GM21423 (cell line): ENCODE results near the gene GTF3C1.
A peak's percentile ranks its signal among the peaks of the same experiment; 100 is the strongest.

ENCODE experiments used
- ATAC-seq: cut with Tn5 transposase; IDR thresholded peaks from one replicate; pipeline ENCODE4 v1.9.1; 2021; ENCODE audit warnings: mild to moderate bottlenecking, moderate library complexity; ENCODE audit not compliant: unreplicated experiment

GTF3C1 gene, protein sequence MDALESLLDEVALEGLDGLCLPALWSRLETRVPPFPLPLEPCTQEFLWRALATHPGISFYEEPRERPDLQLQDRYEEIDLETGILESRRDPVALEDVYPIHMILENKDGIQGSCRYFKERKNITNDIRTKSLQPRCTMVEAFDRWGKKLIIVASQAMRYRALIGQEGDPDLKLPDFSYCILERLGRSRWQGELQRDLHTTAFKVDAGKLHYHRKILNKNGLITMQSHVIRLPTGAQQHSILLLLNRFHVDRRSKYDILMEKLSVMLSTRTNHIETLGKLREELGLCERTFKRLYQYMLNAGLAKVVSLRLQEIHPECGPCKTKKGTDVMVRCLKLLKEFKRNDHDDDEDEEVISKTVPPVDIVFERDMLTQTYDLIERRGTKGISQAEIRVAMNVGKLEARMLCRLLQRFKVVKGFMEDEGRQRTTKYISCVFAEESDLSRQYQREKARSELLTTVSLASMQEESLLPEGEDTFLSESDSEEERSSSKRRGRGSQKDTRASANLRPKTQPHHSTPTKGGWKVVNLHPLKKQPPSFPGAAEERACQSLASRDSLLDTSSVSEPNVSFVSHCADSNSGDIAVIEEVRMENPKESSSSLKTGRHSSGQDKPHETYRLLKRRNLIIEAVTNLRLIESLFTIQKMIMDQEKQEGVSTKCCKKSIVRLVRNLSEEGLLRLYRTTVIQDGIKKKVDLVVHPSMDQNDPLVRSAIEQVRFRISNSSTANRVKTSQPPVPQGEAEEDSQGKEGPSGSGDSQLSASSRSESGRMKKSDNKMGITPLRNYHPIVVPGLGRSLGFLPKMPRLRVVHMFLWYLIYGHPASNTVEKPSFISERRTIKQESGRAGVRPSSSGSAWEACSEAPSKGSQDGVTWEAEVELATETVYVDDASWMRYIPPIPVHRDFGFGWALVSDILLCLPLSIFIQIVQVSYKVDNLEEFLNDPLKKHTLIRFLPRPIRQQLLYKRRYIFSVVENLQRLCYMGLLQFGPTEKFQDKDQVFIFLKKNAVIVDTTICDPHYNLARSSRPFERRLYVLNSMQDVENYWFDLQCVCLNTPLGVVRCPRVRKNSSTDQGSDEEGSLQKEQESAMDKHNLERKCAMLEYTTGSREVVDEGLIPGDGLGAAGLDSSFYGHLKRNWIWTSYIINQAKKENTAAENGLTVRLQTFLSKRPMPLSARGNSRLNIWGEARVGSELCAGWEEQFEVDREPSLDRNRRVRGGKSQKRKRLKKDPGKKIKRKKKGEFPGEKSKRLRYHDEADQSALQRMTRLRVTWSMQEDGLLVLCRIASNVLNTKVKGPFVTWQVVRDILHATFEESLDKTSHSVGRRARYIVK (N-terminal part only)

DNA sequence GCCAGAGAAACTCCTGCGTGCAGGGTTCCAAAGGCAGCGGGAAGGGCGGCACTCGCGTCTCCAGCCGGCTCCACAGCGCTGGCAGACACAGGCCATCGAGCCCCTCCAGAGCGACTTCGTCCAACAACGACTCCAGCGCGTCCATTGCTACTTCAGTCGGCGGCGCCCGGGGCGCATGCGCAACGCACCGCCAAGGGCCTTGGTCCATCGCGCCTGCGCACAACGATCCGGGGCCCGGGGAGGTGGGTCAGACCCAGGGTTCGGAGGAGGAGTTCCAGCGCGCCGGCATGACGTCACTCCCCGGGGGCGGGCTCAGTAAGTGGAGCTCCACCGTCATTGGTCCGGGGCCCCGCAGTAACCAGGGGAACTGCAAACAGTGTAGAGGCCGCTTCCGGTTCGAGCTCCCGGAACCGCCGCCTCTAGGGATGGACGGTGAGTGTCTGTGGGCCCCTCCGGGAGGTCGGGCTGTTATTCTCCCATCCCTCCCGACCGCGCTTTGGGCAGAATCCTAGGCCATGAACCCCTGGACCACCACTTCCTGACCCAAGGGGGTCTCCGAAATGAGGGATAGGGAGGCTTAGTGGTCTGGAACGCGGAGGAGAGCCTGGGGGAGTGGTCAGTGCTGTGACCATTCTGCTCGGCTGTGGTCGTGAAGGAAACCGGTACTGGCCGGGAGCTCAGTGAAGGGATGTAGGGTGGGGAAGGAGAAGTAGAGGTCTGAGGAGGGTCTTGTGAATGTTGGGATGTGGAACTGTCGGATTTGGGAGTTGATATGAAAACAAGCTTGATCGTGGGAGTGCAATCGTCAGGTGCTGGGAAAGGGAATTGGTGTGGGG, at the start of gene GTF3C1, which contains the start of gene KATNIP:
Gene GTF3C1 (minus strand): TSS at position 168 of the 836 bp plus-strand sequence. CDS start 23 bp downstream, at position 145.
Gene KATNIP (plus strand): TSS at position 399 of the 836 bp plus-strand sequence. CDS start 27 bp downstream, at position 426.
- peak; percentile 96 for ATAC-seq

GRCh38 chr16:27598931-27599565, 49.3 kb upstream of the GTF3C1 start:
- no peak for ATAC-seq

GRCh38 chr16:27598220-27598619, 48.5 kb upstream of the GTF3C1 start:
- ATAC-seq, result no peak

GRCh38 chr16:27597361-27597760, 47.6 kb upstream of the GTF3C1 start:
- no peak for ATAC-seq

DNA sequence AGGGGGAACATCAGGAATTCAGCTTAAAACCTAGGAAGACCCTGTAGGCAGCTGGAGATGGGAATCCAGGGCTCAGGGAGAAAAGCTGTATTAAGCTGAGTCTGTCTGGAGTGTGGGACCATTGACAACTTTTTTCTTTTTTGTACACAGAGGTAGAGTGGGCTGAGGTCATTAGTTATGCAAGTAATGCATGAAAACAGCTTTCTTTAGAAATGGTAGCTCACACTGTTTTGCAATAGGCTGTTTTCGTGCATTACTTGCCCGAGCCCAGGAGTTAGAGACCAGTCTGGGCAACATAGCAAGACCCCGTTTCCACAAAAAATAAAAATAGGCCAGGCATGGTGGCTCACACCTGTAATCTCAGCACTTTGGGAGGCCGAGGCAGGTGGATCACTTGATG, 46.7 kb upstream of the GTF3C1 start:
- no peak for ATAC-seq

- ATAC-seq, result no peak
Measured at GRCh38 chr16:27595993-27596392, 46.3 kb upstream of the GTF3C1 start.

DNA sequence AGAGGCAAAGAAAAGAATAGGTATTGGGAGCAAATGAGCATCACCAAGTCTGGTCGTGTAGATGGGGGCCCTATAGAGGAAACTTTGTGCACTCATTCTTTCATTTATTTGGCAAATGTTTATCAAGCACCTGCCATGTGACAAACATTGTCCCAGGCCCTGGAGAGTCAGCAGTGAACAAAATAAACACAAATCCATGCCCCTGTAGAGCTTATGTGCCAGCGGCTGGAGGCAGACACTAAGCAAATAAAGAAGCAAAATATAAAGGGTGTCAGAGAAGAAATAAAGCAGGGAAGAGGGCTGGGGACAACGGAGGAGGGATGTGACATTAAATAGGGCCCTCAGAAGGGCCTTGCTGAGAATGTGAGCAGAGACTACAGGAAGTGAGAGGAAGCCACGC, 45.8 kb upstream of the GTF3C1 start:
- ATAC-seq, result no peak

DNA sequence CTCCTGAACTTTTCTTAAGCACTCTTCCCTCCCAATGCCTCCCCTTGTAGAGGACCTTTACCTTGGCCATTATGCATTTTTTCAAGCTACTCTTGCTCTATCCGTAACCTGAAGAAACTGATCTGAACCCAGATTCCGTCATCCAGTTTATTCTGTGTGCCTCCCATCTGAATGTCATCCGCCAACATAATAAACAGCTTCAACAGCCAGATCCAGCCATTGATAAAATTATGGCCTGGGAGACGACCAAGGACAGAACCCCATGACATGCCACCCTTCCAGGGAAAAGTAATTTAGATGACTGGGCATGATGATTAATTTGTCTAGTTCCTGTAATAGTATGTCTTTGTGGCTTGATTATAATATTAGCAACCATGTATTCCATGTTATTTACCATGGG, 42.1 kb upstream of the GTF3C1 start:
- ATAC-seq, result no peak

- ATAC-seq, result no peak
Measured at GRCh38 chr16:27588057-27588456, 38.3 kb upstream of the GTF3C1 start.

DNA sequence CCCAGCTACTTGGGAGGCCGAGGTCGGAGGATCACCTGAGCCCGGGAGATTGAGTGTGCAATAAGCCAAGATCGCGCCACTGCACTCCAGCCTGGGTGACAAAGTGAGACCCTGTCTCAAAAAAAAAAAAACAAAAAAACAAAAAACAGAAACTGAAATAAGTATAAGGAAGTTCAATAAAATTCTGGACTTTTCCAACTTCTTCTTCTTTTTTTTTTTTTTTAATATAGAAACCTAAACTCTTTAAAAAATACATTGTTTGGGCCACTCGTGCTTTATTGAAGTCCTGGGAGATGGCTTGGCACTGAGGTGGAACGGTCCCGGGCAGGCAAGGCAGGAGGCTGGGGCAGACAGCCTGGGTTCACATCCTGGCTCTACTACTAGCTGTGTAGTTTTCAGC, 37.0 kb upstream of the GTF3C1 start:
- no peak for ATAC-seq

GRCh38 chr16:27585200-27585599, 35.5 kb upstream of the GTF3C1 start:
- ATAC-seq, result no peak

- ATAC-seq, result no peak
Measured at GRCh38 chr16:27583634-27584033, 33.9 kb upstream of the GTF3C1 start.

- ATAC-seq, result no peak
Measured at GRCh38 chr16:27582883-27583282, 33.2 kb upstream of the GTF3C1 start.

DNA sequence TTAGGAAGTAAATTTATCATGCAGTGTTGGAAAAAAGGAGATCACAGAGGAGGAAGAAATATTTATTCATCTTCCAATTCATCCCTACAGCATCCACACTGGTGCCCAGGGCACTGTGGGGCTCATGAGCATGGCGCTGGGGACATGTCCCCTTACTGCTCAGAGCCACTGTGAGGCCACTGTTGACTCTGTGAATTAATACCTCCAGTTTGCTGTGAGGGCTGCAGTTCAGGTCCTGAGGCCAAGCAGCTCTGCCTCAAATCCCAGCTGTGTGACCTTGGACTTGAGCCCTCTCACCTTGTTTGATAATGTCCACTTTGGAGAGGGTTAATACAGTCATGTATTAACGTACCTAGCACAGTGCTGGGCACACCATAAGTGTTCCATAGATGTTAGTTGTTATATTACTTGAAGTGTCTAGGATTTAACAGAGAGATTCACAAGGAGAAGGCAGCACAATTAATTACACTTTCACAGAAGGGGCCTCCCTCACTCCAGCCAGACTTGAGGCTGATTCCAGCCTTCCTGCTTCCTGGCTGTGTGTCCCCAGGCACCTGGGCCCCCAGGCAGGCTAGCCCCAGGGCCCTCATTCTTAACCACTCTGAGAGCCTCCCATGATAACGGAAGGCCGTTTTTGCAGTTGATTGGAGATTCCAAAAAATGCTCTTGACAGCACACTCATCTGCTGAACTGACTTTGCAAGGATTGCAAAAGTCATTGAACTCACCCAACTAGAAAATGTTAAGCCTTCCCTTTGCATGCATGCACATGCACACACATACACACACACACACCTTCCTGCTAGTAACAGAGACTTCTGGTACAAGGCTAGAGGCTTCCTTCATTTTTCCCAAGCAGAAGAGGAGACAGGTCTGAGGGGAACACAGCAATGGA, 29.6 kb upstream of the GTF3C1 start:
- ATAC-seq, result no peak

DNA sequence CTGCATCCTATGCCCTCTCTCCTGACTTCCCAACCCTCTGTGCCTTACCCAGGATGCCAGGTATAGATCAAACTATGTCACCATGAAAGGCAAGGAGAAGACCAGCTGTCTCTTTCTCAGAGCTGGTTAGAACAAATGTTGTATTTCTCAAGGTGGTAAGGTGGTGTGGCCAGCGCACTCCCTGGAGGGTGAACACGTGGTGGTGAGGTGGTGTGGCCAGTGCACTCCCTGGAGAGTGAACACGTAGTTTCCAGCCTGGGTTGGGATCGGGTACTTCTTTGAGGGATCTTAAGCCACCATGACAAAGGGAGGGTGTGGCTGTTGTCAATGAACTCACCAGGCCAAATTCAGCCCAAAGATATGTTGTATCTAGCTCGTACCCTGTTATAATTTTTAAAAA, 27.0 kb upstream of the GTF3C1 start:
- ATAC-seq, result no peak

DNA sequence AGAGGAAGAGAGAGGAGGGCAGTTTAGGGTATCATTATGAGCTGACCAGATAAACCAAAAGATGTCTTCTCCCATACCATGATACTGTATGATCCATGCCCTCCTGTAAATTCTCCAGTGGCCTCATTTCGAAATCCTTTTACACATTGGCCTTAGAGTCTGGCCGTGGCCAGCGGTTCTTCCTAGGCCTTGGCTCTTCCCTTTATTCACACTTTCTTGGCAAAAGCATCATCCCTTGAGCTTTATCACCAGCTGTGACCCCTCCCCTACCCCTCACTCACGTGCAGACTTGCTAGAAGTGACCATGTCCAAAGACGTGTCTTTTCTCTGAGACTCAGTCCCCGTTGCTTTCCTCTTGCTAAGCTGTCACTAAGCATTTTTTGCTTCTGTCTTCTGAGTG, 23.0 kb upstream of the GTF3C1 start:
- no peak for ATAC-seq

DNA sequence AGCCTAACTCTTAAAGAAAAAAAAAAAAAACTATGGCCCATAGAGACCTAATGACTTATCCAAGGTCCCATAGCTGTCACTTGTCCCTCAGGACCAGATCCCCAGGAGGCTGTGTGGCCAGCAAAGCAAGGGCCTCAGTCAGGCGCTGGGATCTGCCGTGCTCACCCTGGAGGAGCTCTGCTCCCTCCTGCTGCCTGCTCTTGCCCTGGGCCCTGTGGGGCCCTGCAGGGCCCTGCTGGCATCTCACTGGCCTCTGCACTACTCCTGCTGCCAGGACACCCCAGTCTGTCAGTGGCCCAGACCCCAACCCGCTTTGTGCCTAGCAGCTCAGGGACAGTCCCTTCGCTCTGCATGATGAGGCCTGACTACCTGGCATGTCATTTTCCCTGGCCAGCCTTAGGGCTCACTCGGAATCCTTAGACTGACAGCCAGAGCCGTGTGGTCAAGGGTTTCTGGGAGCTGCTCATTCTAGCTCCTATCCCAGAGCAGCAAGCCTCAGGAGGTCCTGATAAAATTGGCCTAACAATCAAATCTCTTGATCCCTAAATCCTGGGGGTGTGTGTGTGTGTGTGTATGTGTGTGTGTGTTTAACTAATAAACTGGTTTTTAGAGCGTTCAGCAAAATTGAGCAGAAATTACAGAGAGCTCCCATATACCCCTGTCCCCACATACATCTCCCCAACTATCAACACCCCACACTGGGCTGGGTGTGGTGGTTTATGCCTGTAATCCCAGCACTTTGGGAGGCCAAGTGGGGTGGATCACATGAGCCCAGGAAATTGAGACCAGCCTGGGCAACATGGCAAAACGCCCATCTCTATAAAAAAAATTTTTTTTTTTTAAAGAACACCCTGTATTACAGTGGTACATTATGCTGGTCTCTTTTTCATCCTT, 22.0 kb upstream of the GTF3C1 start:
- ATAC-seq, result no peak
